Neural cell (in vitro differentiated cells): Measurements from ENCODE around the gene A4GALT. TPM values are rescaled to one million over a fixed set of nuclear protein-coding genes. Genes with fewer than 3 reads are reported as not detected.

ENCODE experiments used
- H2AFZ ChIP-seq: fragments of 200-600, 300-800 bp; sonication (generic), shearing (Covaris generic); 2 replicates; pipeline ENCODE4 v1.6.0; 2014; ENCODE audit warnings: low read depth, mild to moderate bottlenecking, antibody characterized with exemption, low read length, moderate library complexity
- H3F3A ChIP-seq: fragments of 200-600 bp; shearing (Covaris generic); 2 replicates; pipeline ENCODE4 v1.6.1; 2016; ENCODE audit warnings: mild to moderate bottlenecking, moderate library complexity, mixed read lengths, antibody characterized with exemption, low read length; ENCODE audit not compliant: insufficient read depth, poor library complexity, severe bottlenecking
- H3K27ac ChIP-seq: fragments of 200-600, 300-800 bp; sonication (generic), shearing (Covaris generic); 2 replicates; pipeline ENCODE4 v1.5.1; 2014; ENCODE audit warnings: mild to moderate bottlenecking, low read length, moderate library complexity
- H3K27me3 ChIP-seq: fragments of 300-800, 200-600 bp; sonication (generic), shearing (Covaris generic); 2 replicates; pipeline ENCODE4 v1.6.0; 2014; ENCODE audit warnings: mild to moderate bottlenecking, low read depth, low read length, moderate library complexity; ENCODE audit not compliant: insufficient read depth
- H3K36me3 ChIP-seq: fragments of 300-800, 200-600 bp; sonication (generic), shearing (Covaris generic); 2 replicates; pipeline ENCODE4 v1.5.1; 2014; ENCODE audit warnings: mild to moderate bottlenecking, antibody characterized with exemption, low read length, moderate library complexity; ENCODE audit not compliant: insufficient read depth
- H3K4me2 ChIP-seq: fragments of 300-800, 200-600 bp; sonication (generic), shearing (Covaris generic); 2 replicates; pipeline ENCODE4 v1.6.0; 2014; ENCODE audit warnings: mild to moderate bottlenecking, low read length
- H3K4me3 ChIP-seq: fragments of 300-800, 200-600 bp; sonication (generic), shearing (Covaris generic); 2 replicates; pipeline ENCODE4 v1.5.1; 2014; ENCODE audit warnings: mild to moderate bottlenecking, low read length, moderate library complexity
- H3K79me2 ChIP-seq: fragments of 200-600 bp; shearing (Covaris generic); replicated peaks from 2 replicates; pipeline ENCODE4 v1.6.0; 2014; ENCODE audit warnings: mild to moderate bottlenecking, low read length, moderate library complexity; ENCODE audit not compliant: insufficient read depth
- H3K9ac ChIP-seq: fragments of 300-800, 200-600 bp; sonication (generic), shearing (Covaris generic); 2 replicates; pipeline ENCODE4 v1.6.1; 2016; ENCODE audit warnings: mild to moderate bottlenecking, low read length, mixed read lengths
- H3K9me2 ChIP-seq: fragments of 200-600 bp; shearing (Covaris generic); 2 replicates; pipeline ENCODE4 v1.6.1; 2016; ENCODE audit warnings: mild to moderate bottlenecking, low read length, mixed read lengths; ENCODE audit not compliant: insufficient read depth
- H3K9me3 ChIP-seq: fragments of 200-600, 300-800 bp; sonication (generic), shearing (Covaris generic); 2 replicates; pipeline ENCODE4 v1.6.1; 2016; ENCODE audit warnings: mild to moderate bottlenecking, mixed run types, low read length, moderate library complexity, mixed read lengths
- H4K20me1 ChIP-seq: fragments of 200-600 bp; shearing (Covaris generic); 2 replicates; pipeline ENCODE4 v1.6.1; 2016; ENCODE audit warnings: mild to moderate bottlenecking, mixed run types; ENCODE audit not compliant: insufficient read depth
- CTCF ChIP-seq: fragments of 450-650 bp; IDR thresholded peaks from 2 replicates; pipeline ENCODE4 v1.5.1; 2014; ENCODE audit warnings: antibody characterized with exemption, mild to moderate bottlenecking, moderate library complexity; ENCODE audit not compliant: poor library complexity, severe bottlenecking
- EP300 ChIP-seq: fragments of 450-650 bp; conservative IDR thresholded peaks from 2 replicates; pipeline ENCODE4 v1.6.1; 2014; ENCODE audit warnings: antibody characterized with exemption, mild to moderate bottlenecking, moderate library complexity; ENCODE audit not compliant: poor library complexity, severe bottlenecking
- EZH2 ChIP-seq: fragments of 200-600, 300-800 bp; shearing (Covaris generic), sonication (generic); IDR thresholded peaks from 2 replicates; pipeline ENCODE4 v1.6.1; 2014; ENCODE audit warnings: antibody characterized with exemption, low read length, borderline replicate concordance, mild to moderate bottlenecking; ENCODE audit not compliant: insufficient read depth, poor library complexity, severe bottlenecking
- MXI1 ChIP-seq: fragments of 450-650 bp; conservative IDR thresholded peaks from 2 replicates; pipeline ENCODE4 v1.6.1; 2014; ENCODE audit warnings: antibody characterized with exemption, mild to moderate bottlenecking; ENCODE audit not compliant: poor library complexity, severe bottlenecking
- POLR2AphosphoS5 ChIP-seq: IDR thresholded peaks from 2 replicates; pipeline ENCODE4 v1.6.1; 2012
- RAD21 ChIP-seq: fragments of 450-650 bp; conservative IDR thresholded peaks from 2 replicates; pipeline ENCODE4 v1.6.1; 2014; ENCODE audit warnings: antibody characterized with exemption, mild to moderate bottlenecking, moderate library complexity
- REST ChIP-seq: IDR thresholded peaks from 2 replicates; pipeline ENCODE4 v1.6.1; 2012; ENCODE audit warnings: borderline replicate concordance
- SMC3 ChIP-seq: fragments of 450-650 bp; conservative IDR thresholded peaks from 2 replicates; pipeline ENCODE4 v1.6.1; 2014; ENCODE audit warnings: antibody characterized with exemption, mild to moderate bottlenecking, moderate library complexity; ENCODE audit not compliant: poor library complexity
- TAF1 ChIP-seq: IDR thresholded peaks from 2 replicates; pipeline ENCODE4 v1.6.1; 2012; ENCODE audit warnings: low read depth
- polyA minus RNA-seq: library from RNA; depleted of rRNA, polyadenylated mRNA; stranded (reverse); fragments of >200 nt; gene quantifications from 2 replicates; pipeline ENCODE4 v1.2.3, GENCODE V29; 2014
- polyA plus RNA-seq: library from polyadenylated mRNA; depleted of rRNA; stranded (reverse); fragments of >200 nt; gene quantifications from 2 replicates; pipeline ENCODE4 v1.2.3, GENCODE V29; 2014

The A4GALT gene
- polyA plus RNA-seq (not detected in 2 replicates), polyA minus RNA-seq (not detected in 2 replicates)

- no peaks in the 10 kb centered on the region for H3K79me2 ChIP-seq
- H3K9ac ChIP-seq = no peak within 1 kb of the TSS
- no peaks in the 10 kb centered on the region for H4K20me1 ChIP-seq
- H3K4me2 ChIP-seq = no peak within 1 kb of the TSS
- no peak within 1 kb of the TSS for H2AFZ ChIP-seq
- H3K27ac ChIP-seq = no peak within 1 kb of the TSS
- H3K36me3 ChIP-seq = no peaks in the 10 kb centered on the region
- peak within 1 kb of the TSS; percentile 58 for H3K4me3 ChIP-seq
- TF ChIP-seq SMC3 (no peak), EZH2 (peak; percentile 94), TAF1 (no peak), MXI1 (no peak), REST (no peak)
- H3K9me2 ChIP-seq = no peaks in the 10 kb centered on the region
- no peaks in the 10 kb centered on the region for H3F3A ChIP-seq
- no peaks in the 10 kb centered on the region for H3K9me3 ChIP-seq
- H3K27me3 ChIP-seq = peaks cover 51% of the 10 kb centered on the region
Measured at GRCh38 chr22:42720263-42721044, at the start of gene A4GALT. TSS of gene A4GALT (minus strand) at chr22:42720870. CDS start at chr22:42693951, 26,919 bp downstream.

- Histone ChIP-seq H3K9ac (no peak overlapping the region), H3K27me3 (no peaks in the 10 kb centered on the region), H3K4me3 (no peak overlapping the region), H4K20me1 (no peaks in the 10 kb centered on the region), H3K9me2 (no peaks in the 10 kb centered on the region), H2AFZ (no peak overlapping the region), H3K9me3 (no peaks in the 10 kb centered on the region), H3K27ac (no peak overlapping the region), H3K4me2 (no peak overlapping the region), H3F3A (no peaks in the 10 kb centered on the region), H3K79me2 (no peaks in the 10 kb centered on the region), H3K36me3 (no peaks in the 10 kb centered on the region)
- no peak for TF ChIP-seq REST
- no peak for TF ChIP-seq RAD21
- TF ChIP-seq SMC3 = no peak
- TF ChIP-seq TAF1 = no peak
- no peak for TF ChIP-seq EP300
- TF ChIP-seq CTCF = no peak
- TF ChIP-seq POLR2AphosphoS5 = no peak
- TF ChIP-seq EZH2 = no peak
- TF ChIP-seq MXI1 = no peak
Measured at GRCh38 chr22:42770448-42770726, 49.7 kb upstream of the A4GALT start.
